ENCODE data around the gene PIGC. TPM values are rescaled to one million over a fixed set of nuclear protein-coding genes. Genes with fewer than 3 reads are reported as not detected.
A peak's percentile ranks its signal among the peaks of the same experiment; 100 is the strongest.

The PIGC gene
- total and polyA plus RNA-seq, 2 experiments from 2014 or later = 27.8 to 32.7 TPM

DNA sequence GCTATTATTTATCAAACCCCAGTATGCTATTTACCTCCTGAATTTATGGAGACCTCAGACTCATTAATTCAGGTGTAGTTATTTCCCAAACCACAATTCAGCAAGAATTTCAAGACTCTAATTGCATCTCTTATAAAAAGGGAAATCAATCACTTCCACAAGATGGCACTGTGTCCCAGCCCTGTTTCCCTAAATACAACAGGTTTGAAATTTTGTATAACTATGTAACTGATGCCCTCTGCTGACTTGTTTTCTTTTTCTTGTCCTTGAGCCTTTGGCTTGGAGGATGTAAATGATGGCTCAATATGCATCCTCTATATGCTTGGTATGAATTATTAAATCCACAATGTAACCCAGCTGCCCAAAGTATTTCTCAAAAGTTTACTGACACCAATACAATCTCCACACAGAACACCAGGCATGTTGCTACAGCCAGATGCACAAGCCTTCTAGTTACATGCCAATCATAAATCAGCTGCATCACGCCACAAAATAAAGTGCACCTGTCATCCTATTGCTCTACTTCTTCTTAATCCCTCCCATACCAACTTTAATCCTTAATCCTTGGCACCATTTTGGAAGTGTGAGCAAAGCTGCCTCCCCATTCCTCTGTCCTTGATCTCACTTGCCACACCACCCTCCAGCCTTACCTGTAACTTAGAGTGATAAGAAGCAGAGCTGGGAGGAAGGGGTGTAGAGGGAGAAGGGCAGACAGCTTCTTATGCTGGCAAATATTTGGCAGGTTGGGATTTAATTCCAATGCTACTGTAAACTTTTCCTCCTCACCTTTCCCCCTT is 14.3 kb downstream of the PIGC start:
- in situ Hi-C loops (cut with MboI) = loop anchor here (10.0 kb wide), 1 partner anchor 435 kb away; no protein-coding TSS in a partner anchor
- no peaks in the 10 kb centered on the region; the same call in 1 of the 2 replicates for H3K79me2 ChIP-seq (ENCODE audit: insufficient read depth)
- 95 to 97% methylated on average over 1 of the region's 1 CpG for WGBS, 2 experiments (ENCODE audit: low coverage in 1 of 2, low lambda C conversion rate in 2 of 2, missing lambda C conversion rate in 2 of 2)
- H3K9me2 ChIP-seq (ENCODE audit: insufficient read depth) = no peaks in the 10 kb centered on the region
- no peak overlapping the region for H3K4me3 ChIP-seq
- H3K9ac ChIP-seq = no peak overlapping the region
- TF ChIP-seq EZH2 (IDR thresholded peaks at IDR 0.05; ENCODE audit: insufficient read depth, poor library complexity, severe bottlenecking) = no peak
- H3K4me2 ChIP-seq (ENCODE audit: unreplicated experiment) = no peak overlapping the region
- peak; percentile 75 for DNase-seq
- H3K4me1 ChIP-seq (ENCODE audit: insufficient read depth) = no peaks in the 10 kb centered on the region
- H3K36me3 ChIP-seq (ENCODE audit: low read depth) = no peaks in the 10 kb centered on the region
- no peaks in the 10 kb centered on the region for H3K27me3 ChIP-seq (replicated peaks; ENCODE audit: insufficient read depth)
- H3K27ac ChIP-seq = no peak overlapping the region
- no peaks in the 10 kb centered on the region for H3F3A ChIP-seq (ENCODE audit: insufficient read depth)
- H3K9me3 ChIP-seq (ENCODE audit: low read depth) = no peaks in the 10 kb centered on the region
- H4K20me1 ChIP-seq (ENCODE audit: insufficient read depth) = no peaks in the 10 kb centered on the region
- no peak overlapping the region for H2AFZ ChIP-seq

DNA sequence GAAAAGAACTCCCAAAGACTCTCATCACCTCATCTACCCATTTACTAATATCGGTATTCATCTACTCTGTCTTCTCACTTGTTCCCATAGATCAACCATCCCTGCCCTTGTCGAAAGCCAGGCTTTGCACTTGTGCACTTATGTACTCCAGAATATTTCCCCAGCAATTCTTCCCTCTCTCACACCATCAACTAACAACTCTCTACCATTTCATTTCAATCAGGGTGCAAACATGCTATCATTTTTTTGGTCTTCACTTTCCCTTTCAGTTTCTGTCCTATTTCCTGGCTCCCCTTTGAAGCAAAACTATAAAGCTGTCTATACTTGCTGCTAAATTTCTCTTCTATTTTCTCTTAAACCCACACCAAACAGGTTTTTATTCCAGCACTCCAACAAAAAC is 16.7 kb downstream of the PIGC start:
- Histone ChIP-seq H3K27ac (no peak overlapping the region), H3K36me3 (ENCODE audit: low read depth) (no peaks in the 10 kb centered on the region), H3K27me3 (replicated peaks; ENCODE audit: insufficient read depth) (no peaks in the 10 kb centered on the region), H3K9me2 (ENCODE audit: insufficient read depth) (no peaks in the 10 kb centered on the region), H3K79me2 (ENCODE audit: insufficient read depth) (no peaks in the 10 kb centered on the region; the same call in 1 of the 2 replicates), H3F3A (ENCODE audit: insufficient read depth) (no peaks in the 10 kb centered on the region), H4K20me1 (ENCODE audit: insufficient read depth) (no peaks in the 10 kb centered on the region), H3K4me3 (no peak overlapping the region), H3K9me3 (ENCODE audit: low read depth) (no peaks in the 10 kb centered on the region), H3K9ac (no peak overlapping the region), H2AFZ (no peak overlapping the region), H3K4me1 (ENCODE audit: insufficient read depth) (no peaks in the 10 kb centered on the region), H3K4me2 (ENCODE audit: unreplicated experiment) (no peak overlapping the region)
- TF ChIP-seq EZH2 (IDR thresholded peaks at IDR 0.05; ENCODE audit: insufficient read depth, poor library complexity, severe bottlenecking) (no peak), EZH2phosphoT487 (IDR thresholded peaks at IDR 0.05; ENCODE audit: insufficient read depth, low read depth) (no peak)
- in situ Hi-C loops (cut with MboI) = loop anchor here (10.0 kb wide), 1 partner anchor 432 kb away; no protein-coding TSS in a partner anchor
- 54 to 55% methylated on average over 2 of the region's 2 CpGs for WGBS, 2 experiments (ENCODE audit: low coverage in 1 of 2, low lambda C conversion rate in 2 of 2, missing lambda C conversion rate in 2 of 2)
- no peak for DNase-seq

DNA sequence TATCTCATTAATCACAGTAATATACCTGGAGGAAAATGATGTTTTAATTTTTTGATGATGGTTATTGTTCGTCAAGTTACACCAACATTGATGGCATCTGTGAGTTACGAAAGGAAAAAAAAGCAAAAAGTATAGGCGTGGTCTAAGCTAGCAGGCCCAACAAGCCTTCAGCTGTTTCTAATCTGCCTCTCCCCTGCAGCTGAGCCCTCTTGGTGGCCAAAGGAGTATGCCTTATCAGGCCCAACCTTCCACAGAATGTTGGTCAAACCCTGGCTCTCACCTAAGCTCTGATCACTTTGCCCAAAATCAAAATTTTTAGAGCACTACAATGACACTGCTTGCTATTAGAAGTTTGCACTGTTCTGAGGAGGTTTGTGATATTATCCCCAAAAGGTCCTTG is 18.5 kb downstream of the PIGC start:
- Histone ChIP-seq H3K4me1 (ENCODE audit: insufficient read depth) (no peaks in the 10 kb centered on the region), H3K9me2 (ENCODE audit: insufficient read depth) (no peaks in the 10 kb centered on the region), H4K20me1 (ENCODE audit: insufficient read depth) (no peaks in the 10 kb centered on the region), H3K4me2 (ENCODE audit: unreplicated experiment) (no peak overlapping the region), H3K9ac (no peak overlapping the region), H3K27me3 (replicated peaks; ENCODE audit: insufficient read depth) (no peaks in the 10 kb centered on the region), H3F3A (ENCODE audit: insufficient read depth) (no peaks in the 10 kb centered on the region), H3K27ac (no peak overlapping the region), H3K79me2 (ENCODE audit: insufficient read depth) (no peaks in the 10 kb centered on the region), H3K36me3 (ENCODE audit: low read depth) (no peaks in the 10 kb centered on the region), H3K9me3 (ENCODE audit: low read depth) (no peaks in the 10 kb centered on the region), H3K4me3 (no peak overlapping the region), H2AFZ (no peak overlapping the region)
- no peak for TF ChIP-seq EZH2phosphoT487 (IDR thresholded peaks at IDR 0.05; ENCODE audit: insufficient read depth, low read depth)
- TF ChIP-seq EZH2 (IDR thresholded peaks at IDR 0.05; ENCODE audit: insufficient read depth, poor library complexity, severe bottlenecking) = no peak
- in situ Hi-C loops (cut with MboI) = loop anchor here (10.0 kb wide), 1 partner anchor 431 kb away; no protein-coding TSS in a partner anchor
- no peak for DNase-seq
- WGBS, 2 experiments (ENCODE audit: low coverage in 1 of 2, low lambda C conversion rate in 2 of 2, missing lambda C conversion rate in 2 of 2) = 62 to 66% methylated on average over 3 of the region's 3 CpGs

DNA sequence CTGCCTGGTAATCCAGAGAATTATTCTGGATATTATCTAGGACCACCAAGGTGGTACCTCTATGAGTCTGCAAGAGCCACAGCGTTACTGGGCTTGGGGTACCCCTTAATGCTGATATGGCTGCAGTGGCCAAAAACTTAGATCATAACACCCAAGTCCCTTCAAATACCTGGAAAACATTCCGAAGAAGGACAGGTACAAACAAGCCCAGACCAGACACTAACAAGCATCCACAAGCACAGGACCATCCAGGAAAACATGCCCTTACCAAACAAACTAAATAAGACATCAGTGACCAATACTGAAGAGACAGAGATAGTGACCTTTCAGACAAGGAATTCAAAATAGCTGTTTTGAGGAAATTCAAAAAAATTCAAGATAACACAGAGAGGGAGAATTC is 20.5 kb downstream of the PIGC start:
- H3K4me3 ChIP-seq = no peak overlapping the region
- H4K20me1 ChIP-seq (ENCODE audit: insufficient read depth) = no peaks in the 10 kb centered on the region
- no peaks in the 10 kb centered on the region for H3K36me3 ChIP-seq (ENCODE audit: low read depth)
- no peak overlapping the region for H3K9ac ChIP-seq
- H3F3A ChIP-seq (ENCODE audit: insufficient read depth) = no peaks in the 10 kb centered on the region
- in situ Hi-C loops (cut with MboI) = loop anchor here (10.0 to 25.0 kb wide), 2 partner anchors 429 to 611 kb away; no protein-coding TSS in a partner anchor
- H3K4me2 ChIP-seq (ENCODE audit: unreplicated experiment) = no peak overlapping the region
- no peaks in the 10 kb centered on the region for H3K79me2 ChIP-seq (ENCODE audit: insufficient read depth)
- no peaks in the 10 kb centered on the region for H3K4me1 ChIP-seq (ENCODE audit: insufficient read depth)
- 92% methylated on average over 2 of the region's 2 CpGs for WGBS, 2 experiments (ENCODE audit: low coverage in 1 of 2, low lambda C conversion rate in 2 of 2, missing lambda C conversion rate in 2 of 2)
- no peaks in the 10 kb centered on the region for H3K9me2 ChIP-seq (ENCODE audit: insufficient read depth)
- DNase-seq = no peak
- no peak overlapping the region for H3K27ac ChIP-seq
- H3K9me3 ChIP-seq (ENCODE audit: low read depth) = no peaks in the 10 kb centered on the region
- no peak overlapping the region for H2AFZ ChIP-seq
- TF ChIP-seq EZH2phosphoT487 (IDR thresholded peaks at IDR 0.05; ENCODE audit: insufficient read depth, low read depth) = no peak
- TF ChIP-seq EZH2 (IDR thresholded peaks at IDR 0.05; ENCODE audit: insufficient read depth, poor library complexity, severe bottlenecking) = no peak
- H3K27me3 ChIP-seq (replicated peaks; ENCODE audit: insufficient read depth) = no peaks in the 10 kb centered on the region
